Breast epithelium (tissue), 4 donors: ENCODE data around the gene NTSR1. TPM values are rescaled to one million over a fixed set of nuclear protein-coding genes. Genes with fewer than 3 reads are reported as not detected.

Experiments
- DNase-seq, 2 donors: peaks; one replicate each; pipeline ENCODE4 v3.0.0-alpha.2; 2019; ENCODE audit warnings: low spot score in 2 of 2
- H3K27ac ChIP-seq, 2 donors: fragments of 200-600 bp; sonication (generic) in 1 of 2; one replicate each; pipeline ENCODE4 v1.5.1; 2016 to 2019; ENCODE audit warnings: mild to moderate bottlenecking in 1 of 2
- H3K27me3 ChIP-seq, 2 donors: fragments of 200-600 bp; sonication (generic) in 1 of 2; one replicate each; pipeline versions ENCODE4 v1.5.1 to v1.6.0; 2017 to 2019; ENCODE audit warnings: control low read depth in 1 of 2, mild to moderate bottlenecking in 1 of 2
- H3K36me3 ChIP-seq: fragments of 200-600 bp; one replicate; pipeline ENCODE4 v1.5.1; 2019
- H3K4me1 ChIP-seq, 2 donors: fragments of 200-600 bp; sonication (generic); one replicate each; pipeline ENCODE4 v1.5.1; 2016 to 2019; ENCODE audit warnings: control low read depth in 1 of 2
- H3K4me3 ChIP-seq, 3 donors: fragments of 200-600 bp; sonication (generic); 1 replicate in 2 of 3; 2 replicates in 1 of 3; pipeline ENCODE4 v1.5.1; 2016 to 2019; ENCODE audit warnings: mild to moderate bottlenecking in 3 of 3, moderate library complexity in 2 of 3
- H3K9me3 ChIP-seq, 2 donors: fragments of 200-600 bp; sonication (generic) in 1 of 2; one replicate each; pipeline ENCODE4 v1.5.1; 2016 to 2019; ENCODE audit warnings: control low read depth in 1 of 2
- POLR2A ChIP-seq: fragments of 450-650 bp; IDR thresholded peaks from one replicate; pipeline ENCODE4 v1.6.1; 2016; ENCODE audit warnings: antibody characterized with exemption, mild to moderate bottlenecking, moderate library complexity
- POLR2AphosphoS5 ChIP-seq, 3 donors: sonication (generic); formaldehyde crosslinking; IDR thresholded peaks; one replicate each; pipeline ENCODE4 v1.6.1; 2017; ENCODE audit warnings: antibody characterized with exemption in 3 of 3
- intact Hi-C: fragments of 100-400 bp; cut with DNase I; formaldehyde crosslinking; loops from one replicate; pipeline ENCODE4 v1.15.1; 2023; ENCODE audit warnings: low total_unique reads
- total RNA-seq, 3 donors: library from RNA; depleted of rRNA; stranded (reverse); fragments of >200 nt; gene quantifications; one replicate each; pipeline ENCODE4 v1.1.0, GENCODE V29; 2016
- TF ChIP-seq, protein P1 (sequence below), 3 donors: fragments of 450-650 bp; IDR thresholded peaks; one replicate each; pipeline ENCODE4 v1.5.1; 2016 to 2017; ENCODE audit warnings: antibody characterized with exemption in 3 of 3, mild to moderate bottlenecking in 3 of 3, moderate library complexity in 3 of 3

Gene NTSR1
- total RNA-seq, 3 donors from 2014 or later, result under 0.01 TPM; not detected in 2

DNA sequence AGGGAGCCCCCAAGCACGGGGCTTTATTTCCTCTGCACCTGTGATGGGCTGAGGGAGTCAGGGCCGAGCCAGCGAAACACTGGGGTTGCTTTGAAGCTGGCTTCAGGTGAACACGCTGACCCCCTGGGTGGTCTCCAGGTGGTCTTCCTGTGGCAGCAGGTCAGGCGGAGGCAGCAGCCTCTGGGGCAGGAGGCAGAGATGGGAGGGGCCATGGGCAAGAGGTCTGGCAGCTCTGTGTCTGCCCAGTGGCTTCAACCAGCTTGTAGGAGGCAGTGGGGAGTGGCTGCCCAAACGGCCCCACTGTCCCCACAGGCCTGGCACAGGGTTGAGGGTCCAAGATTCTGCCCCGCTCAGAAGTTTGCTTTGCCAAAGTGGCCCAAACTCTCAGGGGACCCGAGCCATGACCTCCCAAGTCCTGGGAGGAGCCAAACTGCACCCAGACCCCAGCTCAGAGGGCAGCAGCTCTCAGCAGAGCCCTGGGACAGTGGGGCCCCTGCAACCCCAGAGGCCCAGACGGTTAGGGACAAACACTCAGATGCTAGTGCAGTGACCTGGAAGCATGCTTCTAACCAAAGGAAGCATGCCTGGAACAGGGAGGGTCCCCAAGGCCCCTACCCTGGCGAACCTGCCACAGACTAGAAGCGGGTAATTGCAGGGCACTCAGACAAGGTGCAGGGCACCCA, 15.3 kb downstream of the NTSR1 start:
- H3K36me3 ChIP-seq, result no peaks in the 10 kb centered on the region
- no peak overlapping the region for H3K4me3 ChIP-seq
- peaks cover 0 to 67% of the 10 kb centered on the region in 2 donors for H3K27me3 ChIP-seq
- intact Hi-C loops, result no loop called here
- no peaks in the 10 kb centered on the region for H3K4me1 ChIP-seq
- peaks cover 0 to 11% of the 10 kb centered on the region in 2 donors for H3K9me3 ChIP-seq
- no peak overlapping the region for H3K27ac ChIP-seq
- no peak for TF ChIP-seq POLR2A
- TF ChIP-seq, protein P1, sequence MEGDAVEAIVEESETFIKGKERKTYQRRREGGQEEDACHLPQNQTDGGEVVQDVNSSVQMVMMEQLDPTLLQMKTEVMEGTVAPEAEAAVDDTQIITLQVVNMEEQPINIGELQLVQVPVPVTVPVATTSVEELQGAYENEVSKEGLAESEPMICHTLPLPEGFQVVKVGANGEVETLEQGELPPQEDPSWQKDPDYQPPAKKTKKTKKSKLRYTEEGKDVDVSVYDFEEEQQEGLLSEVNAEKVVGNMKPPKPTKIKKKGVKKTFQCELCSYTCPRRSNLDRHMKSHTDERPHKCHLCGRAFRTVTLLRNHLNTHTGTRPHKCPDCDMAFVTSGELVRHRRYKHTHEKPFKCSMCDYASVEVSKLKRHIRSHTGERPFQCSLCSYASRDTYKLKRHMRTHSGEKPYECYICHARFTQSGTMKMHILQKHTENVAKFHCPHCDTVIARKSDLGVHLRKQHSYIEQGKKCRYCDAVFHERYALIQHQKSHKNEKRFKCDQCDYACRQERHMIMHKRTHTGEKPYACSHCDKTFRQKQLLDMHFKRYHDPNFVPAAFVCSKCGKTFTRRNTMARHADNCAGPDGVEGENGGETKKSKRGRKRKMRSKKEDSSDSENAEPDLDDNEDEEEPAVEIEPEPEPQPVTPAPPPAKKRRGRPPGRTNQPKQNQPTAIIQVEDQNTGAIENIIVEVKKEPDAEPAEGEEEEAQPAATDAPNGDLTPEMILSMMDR (IDR thresholded peaks at IDR 0.05), result no peak
- DNase-seq, result no peak

DNA sequence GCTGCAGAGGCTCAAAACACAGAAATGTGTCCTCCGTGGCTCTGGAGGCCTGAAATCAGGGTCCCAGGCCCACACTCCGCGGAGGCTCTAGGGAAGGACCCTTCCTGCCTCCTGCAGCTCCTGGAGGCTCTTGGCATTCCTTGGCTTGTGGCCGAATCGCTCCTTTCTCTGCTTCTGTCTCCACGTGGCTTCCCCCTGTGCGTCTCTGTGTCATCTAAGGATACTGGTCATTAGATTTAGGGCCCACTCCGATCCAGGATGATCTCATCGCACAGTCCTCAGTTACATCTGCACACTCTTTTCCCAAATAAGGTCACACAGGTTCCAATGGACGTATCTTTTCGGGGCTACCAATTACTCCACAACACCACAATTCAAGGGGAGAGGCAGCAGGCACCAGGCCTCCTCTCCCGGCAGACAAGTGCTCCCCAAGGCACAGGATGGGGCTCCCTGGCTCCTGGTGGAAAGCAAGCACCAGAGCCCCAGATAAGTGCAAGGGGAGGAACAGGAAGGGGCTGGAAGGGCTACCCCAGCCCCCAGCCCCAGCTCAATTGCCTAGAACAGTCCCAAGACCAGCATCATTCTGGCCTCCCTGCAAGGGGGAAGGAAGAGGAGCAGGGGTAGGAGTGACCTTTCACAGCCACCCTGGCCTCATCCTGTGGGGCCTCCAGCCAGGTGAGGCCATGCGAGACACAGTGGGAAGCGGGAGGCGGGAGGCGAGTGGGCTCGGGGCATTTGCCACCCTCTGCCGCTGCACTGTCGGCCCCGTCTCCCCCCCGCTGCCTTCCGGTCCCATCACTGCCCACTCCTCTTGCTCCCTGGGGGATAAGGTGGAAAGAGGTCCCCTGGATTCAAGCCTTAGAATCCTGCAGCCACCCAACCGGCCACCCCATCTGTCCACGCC, 16.3 kb downstream of the NTSR1 start:
- Histone ChIP-seq H3K9me3 (peaks cover 0 to 11% of the 10 kb centered on the region in 2 donors), H3K4me1 (no peaks in the 10 kb centered on the region), H3K4me3 (no peak overlapping the region), H3K27me3 (peaks cover 0 to 71% of the 10 kb centered on the region in 2 donors), H3K36me3 (no peaks in the 10 kb centered on the region), H3K27ac (no peak overlapping the region)
- intact Hi-C loops, result no loop called here
- no peak for DNase-seq
- TF ChIP-seq POLR2A, result no peak
- TF ChIP-seq, protein P1 (IDR thresholded peaks at IDR 0.05), result no peak
- no peak for TF ChIP-seq POLR2AphosphoS5 (IDR thresholded peaks at IDR 0.05)

DNA sequence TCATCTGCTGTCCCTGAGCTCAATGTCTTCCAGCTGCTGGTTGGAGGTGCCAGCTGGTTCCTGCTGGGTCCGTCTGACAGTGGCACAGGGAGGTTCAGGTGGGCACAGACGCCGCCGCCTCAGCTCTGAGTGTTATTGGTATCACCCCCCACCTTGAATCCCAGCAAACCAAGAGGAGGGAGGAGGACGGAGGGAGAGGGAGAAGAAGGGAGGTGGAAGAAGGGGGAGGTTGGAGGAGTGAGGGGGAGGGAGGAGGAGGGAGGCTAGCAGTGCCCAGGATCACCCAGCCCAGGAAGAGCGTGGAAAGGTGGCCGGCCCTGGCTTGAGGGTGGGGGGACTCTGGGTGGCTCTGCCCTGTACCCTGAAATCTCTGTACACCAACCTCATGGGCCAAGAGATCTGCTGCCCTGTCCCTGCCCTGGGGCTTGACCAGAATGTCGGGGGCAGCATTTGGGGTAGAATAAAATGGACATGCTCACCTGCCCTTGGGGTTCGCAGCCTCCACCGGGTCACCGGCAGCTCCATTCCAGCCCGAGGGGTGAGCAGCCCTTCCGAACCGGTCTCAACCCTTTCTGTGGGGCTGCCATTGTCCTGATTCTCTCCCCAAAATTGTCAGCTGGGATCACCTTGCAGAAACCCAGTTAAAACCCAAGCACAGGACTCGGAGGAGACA, 17.1 kb downstream of the NTSR1 start:
- Histone ChIP-seq H3K9me3 (peaks cover 0 to 10% of the 10 kb centered on the region in 2 donors), H3K27me3 (peaks cover 0 to 74% of the 10 kb centered on the region in 2 donors), H3K27ac (no peak overlapping the region), H3K4me3 (no peak overlapping the region), H3K36me3 (no peaks in the 10 kb centered on the region), H3K4me1 (no peaks in the 10 kb centered on the region)
- TF ChIP-seq POLR2AphosphoS5 (IDR thresholded peaks at IDR 0.05) (no peak), POLR2A (no peak)
- TF ChIP-seq, protein P1 (IDR thresholded peaks at IDR 0.05), result no peak
- intact Hi-C loops, result no loop called here
- DNase-seq, result no peak

DNA sequence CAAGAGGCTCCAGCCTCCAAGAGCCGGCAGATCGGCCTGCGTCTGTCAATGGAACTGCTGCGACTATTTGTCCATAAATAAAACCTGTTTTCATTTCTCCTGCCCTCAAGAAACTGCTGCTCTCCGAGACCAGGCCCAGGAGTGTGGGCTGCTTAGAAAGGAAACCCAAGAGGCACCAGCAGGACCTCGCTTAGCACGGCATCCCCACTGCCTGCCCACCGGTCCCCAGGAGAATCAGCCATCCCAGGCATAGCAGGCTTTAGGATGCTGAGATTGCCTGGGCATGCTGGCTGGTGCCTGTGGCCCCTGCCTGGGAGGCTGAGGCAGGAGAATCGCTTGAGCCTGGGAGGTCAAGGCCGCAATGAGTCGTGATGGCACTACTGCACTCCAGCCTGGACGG, 17.6 kb downstream of the NTSR1 start:
- Histone ChIP-seq H3K27ac (no peak overlapping the region), H3K9me3 (peaks cover 0 to 5% of the 10 kb centered on the region in 2 donors), H3K36me3 (no peaks in the 10 kb centered on the region), H3K27me3 (peaks cover 0 to 73% of the 10 kb centered on the region in 2 donors), H3K4me1 (no peaks in the 10 kb centered on the region), H3K4me3 (no peak overlapping the region)
- no peak for TF ChIP-seq POLR2AphosphoS5 (IDR thresholded peaks at IDR 0.05)
- TF ChIP-seq, protein P1 (IDR thresholded peaks at IDR 0.05), result no peak
- TF ChIP-seq POLR2A, result no peak
- no peak for DNase-seq
- intact Hi-C loops, result no loop called here
